Measurements from ENCODE around the gene STUB1. TPM values are rescaled to one million over a fixed set of nuclear protein-coding genes. Genes with fewer than 3 reads are reported as not detected.

The STUB1 gene
- total and polyA plus RNA-seq, 4 donors: 59.6 to 177 (median 140) TPM

- peaks cover 39% of the 10 kb centered on the region for H3K36me3 ChIP-seq (ENCODE audit: control insufficient read depth, insufficient read depth, low read length)
- 94% methylated on average over 8 of the region's 13 CpGs for WGBS (ENCODE audit: insufficient coverage)
- peaks cover 47% of the 10 kb centered on the region for H3K4me1 ChIP-seq (ENCODE audit: control insufficient read depth, insufficient read depth, low read length)
- no peak for DNase-seq (ENCODE audit: low read depth in 4 of 6, low spot score in 6 of 6)
- H3K4me3 ChIP-seq (ENCODE audit: low read depth, low read length): peak overlapping the region; percentile 42
- no peaks in the 10 kb centered on the region for H3K27me3 ChIP-seq (ENCODE audit: control insufficient read depth, insufficient read depth, low read length)
- H3K27ac ChIP-seq (ENCODE audit: low read depth, low read length): no peak overlapping the region
- H3K9me3 ChIP-seq (ENCODE audit: control insufficient read depth, insufficient read depth, low read length): no peaks in the 10 kb centered on the region
These were observed 37.2 kb upstream of the STUB1 start for GRCh38 chr16:643050-643368.

DNA sequence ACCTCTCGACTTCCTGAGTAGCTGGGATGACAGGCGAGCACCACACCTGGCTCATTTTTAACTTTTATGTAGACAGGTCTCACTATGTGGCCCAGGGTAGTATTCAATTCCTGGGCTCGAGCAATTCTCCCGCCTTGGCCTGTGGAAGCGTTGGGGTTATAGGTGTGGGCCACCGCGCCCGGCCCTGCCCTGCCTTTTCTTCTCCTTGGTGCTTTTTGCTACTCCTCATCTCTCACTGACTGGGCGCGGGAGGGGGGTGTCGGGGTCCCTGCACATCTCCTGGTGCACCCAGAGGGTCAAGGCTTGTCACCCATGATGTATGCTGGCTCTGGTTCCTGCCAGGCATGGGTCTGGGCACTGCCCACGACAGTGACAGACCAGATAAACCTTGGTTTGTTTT, 35.7 kb upstream of the STUB1 start:
- DNase-seq (ENCODE audit: low read depth in 4 of 6, low spot score in 6 of 6): no peak
- no peak overlapping the region for H3K4me3 ChIP-seq (ENCODE audit: low read depth, low read length)
- WGBS (ENCODE audit: insufficient coverage): 94% methylated on average over 12 of the region's 12 CpGs

GRCh38 chr16:645852-646678, 34.1 kb upstream of the STUB1 start:
- WGBS (ENCODE audit: insufficient coverage): 79% methylated on average over 30 of the region's 32 CpGs
- Histone ChIP-seq H3K4me3 (ENCODE audit: low read depth, low read length) (no peak overlapping the region), H3K9me3 (ENCODE audit: control insufficient read depth, insufficient read depth, low read length) (no peaks in the 10 kb centered on the region), H3K4me1 (ENCODE audit: control insufficient read depth, insufficient read depth, low read length) (peaks cover 56% of the 10 kb centered on the region), H3K27ac (ENCODE audit: low read depth, low read length) (no peak overlapping the region), H3K27me3 (ENCODE audit: control insufficient read depth, insufficient read depth, low read length) (no peaks in the 10 kb centered on the region), H3K36me3 (ENCODE audit: control insufficient read depth, insufficient read depth, low read length) (peaks cover 55% of the 10 kb centered on the region)
- DNase-seq (ENCODE audit: low read depth in 4 of 6, low spot score in 6 of 6): no peak

More for the DNA sequence above, 35.7 kb upstream of the STUB1 start:
- Histone ChIP-seq H3K27me3 (ENCODE audit: control insufficient read depth, insufficient read depth, low read length) (no peaks in the 10 kb centered on the region), H3K9me3 (ENCODE audit: control insufficient read depth, insufficient read depth, low read length) (no peaks in the 10 kb centered on the region), H3K4me1 (ENCODE audit: control insufficient read depth, insufficient read depth, low read length) (peaks cover 53% of the 10 kb centered on the region), H3K36me3 (ENCODE audit: control insufficient read depth, insufficient read depth, low read length) (peaks cover 43% of the 10 kb centered on the region), H3K27ac (ENCODE audit: low read depth, low read length) (no peak overlapping the region)

GRCh38 chr16:646679-647172, 33.5 kb upstream of the STUB1 start:
- no peak overlapping the region for H3K4me3 ChIP-seq (ENCODE audit: low read depth, low read length)
- no peak overlapping the region for H3K27ac ChIP-seq (ENCODE audit: low read depth, low read length)
- H3K36me3 ChIP-seq (ENCODE audit: control insufficient read depth, insufficient read depth, low read length): peaks cover 62% of the 10 kb centered on the region
- 91% methylated on average over 21 of the region's 22 CpGs for WGBS (ENCODE audit: insufficient coverage)
- H3K9me3 ChIP-seq (ENCODE audit: control insufficient read depth, insufficient read depth, low read length): no peaks in the 10 kb centered on the region
- no peaks in the 10 kb centered on the region for H3K27me3 ChIP-seq (ENCODE audit: control insufficient read depth, insufficient read depth, low read length)
- no peak for DNase-seq (ENCODE audit: low read depth in 4 of 6, low spot score in 6 of 6)
- H3K4me1 ChIP-seq (ENCODE audit: control insufficient read depth, insufficient read depth, low read length): peaks cover 51% of the 10 kb centered on the region

GRCh38 chr16:647173-647902, 32.9 kb upstream of the STUB1 start:
- Histone ChIP-seq H3K4me3 (ENCODE audit: low read depth, low read length) (no peak overlapping the region), H3K4me1 (ENCODE audit: control insufficient read depth, insufficient read depth, low read length) (peaks cover 51% of the 10 kb centered on the region)
- 90% methylated on average over 23 of the region's 25 CpGs for WGBS (ENCODE audit: insufficient coverage)

DNA sequence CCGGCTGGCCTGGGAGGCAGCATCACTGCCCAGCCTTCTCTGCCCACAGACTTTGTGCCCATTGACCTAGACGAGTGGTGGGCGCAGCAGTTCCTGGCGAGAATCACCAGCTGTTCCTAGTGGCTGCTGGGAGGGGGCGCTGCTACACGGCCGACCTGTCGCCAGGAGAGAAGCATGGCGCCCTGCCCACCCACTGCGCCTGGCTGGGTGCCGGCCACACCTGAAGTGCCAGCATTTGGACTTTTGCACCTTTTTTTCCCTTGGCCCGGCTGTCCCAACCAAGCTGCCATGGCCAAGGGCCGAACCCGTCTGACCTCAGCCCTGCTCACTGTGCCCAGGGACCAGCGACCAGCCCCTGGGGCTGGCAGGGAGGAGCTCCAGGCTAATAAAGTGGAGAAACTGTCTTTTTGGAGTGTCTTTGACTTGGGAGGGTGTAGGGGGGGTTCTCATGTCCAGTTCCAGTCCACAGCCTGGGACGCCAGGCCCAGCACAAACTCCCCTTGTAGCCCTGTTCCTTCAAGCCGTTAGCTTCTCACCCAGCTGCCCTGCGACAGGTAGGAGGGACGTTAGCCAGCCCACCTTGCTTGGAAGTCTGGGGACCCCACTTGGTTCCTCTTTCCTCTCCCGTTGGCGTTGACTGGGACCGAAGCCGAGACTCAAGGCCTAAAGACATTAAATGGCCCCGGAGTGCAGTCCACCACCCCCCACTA, 32.0 kb upstream of the STUB1 start:
- DNase-seq (ENCODE audit: low read depth in 4 of 6, low spot score in 6 of 6): peak in 1 of 6 donors; percentile 11

More at GRCh38 chr16:647173-647902, 32.9 kb upstream of the STUB1 start:
- no peak for DNase-seq (ENCODE audit: low read depth in 4 of 6, low spot score in 6 of 6)
- Histone ChIP-seq H3K27me3 (ENCODE audit: control insufficient read depth, insufficient read depth, low read length) (no peaks in the 10 kb centered on the region), H3K27ac (ENCODE audit: low read depth, low read length) (no peak overlapping the region), H3K9me3 (ENCODE audit: control insufficient read depth, insufficient read depth, low read length) (no peaks in the 10 kb centered on the region), H3K36me3 (ENCODE audit: control insufficient read depth, insufficient read depth, low read length) (peaks cover 68% of the 10 kb centered on the region)

DNA sequence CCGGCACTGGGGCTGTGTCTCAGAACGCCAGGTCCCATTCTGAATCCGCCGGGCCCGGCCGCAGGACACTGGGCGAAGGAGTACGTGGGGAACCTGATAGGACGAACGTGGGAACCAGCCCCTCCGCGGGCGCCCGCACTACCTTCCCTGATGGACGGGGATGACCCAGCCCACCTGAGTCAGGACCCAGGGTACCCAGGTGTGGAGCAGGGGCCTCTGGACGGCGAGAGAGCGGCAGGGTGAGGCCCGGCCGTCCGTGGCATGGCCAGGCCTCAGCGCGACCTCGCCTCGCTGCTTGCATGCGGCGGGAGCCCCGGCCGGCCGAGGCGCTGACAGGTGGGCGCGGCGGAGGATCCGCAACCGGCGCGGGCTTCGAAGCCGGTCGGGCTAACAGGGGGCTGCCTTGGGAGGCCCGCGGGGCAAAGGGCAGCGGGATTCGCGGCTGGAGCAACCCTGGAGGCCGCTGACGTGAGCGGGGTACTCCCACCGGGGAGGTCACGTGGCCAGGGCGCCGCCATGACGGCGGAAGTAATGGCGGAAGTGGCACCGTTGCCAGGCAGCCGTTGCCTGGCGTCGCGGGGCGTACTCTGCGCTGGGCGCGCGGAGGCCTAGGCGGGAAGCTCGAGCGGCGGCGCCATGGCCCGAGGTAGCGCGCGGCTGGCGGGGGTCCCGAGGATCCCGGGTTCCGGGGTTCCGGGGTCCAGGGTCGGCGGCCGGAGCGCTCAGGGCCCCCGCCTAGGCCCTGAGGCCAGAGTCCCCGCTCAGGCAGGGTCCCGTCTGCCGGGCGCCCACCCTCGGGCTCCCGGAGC, 31.2 kb upstream of the STUB1 start, which contains the start of gene WDR90:
WDR90 (plus strand) TSS at position 585 of the 809 bp plus-strand sequence; CDS start at position 637, 52 bp downstream.
- Histone ChIP-seq H3K4me1 (ENCODE audit: control insufficient read depth, insufficient read depth, low read length) (peaks cover 37% of the 10 kb centered on the region), H3K36me3 (ENCODE audit: control insufficient read depth, insufficient read depth, low read length) (peaks cover 81% of the 10 kb centered on the region), H3K27me3 (ENCODE audit: control insufficient read depth, insufficient read depth, low read length) (no peaks in the 10 kb centered on the region), H3K4me3 (ENCODE audit: low read depth, low read length) (peak within 1 kb of the TSS; percentile 66), H3K9me3 (ENCODE audit: control insufficient read depth, insufficient read depth, low read length) (no peaks in the 10 kb centered on the region), H3K27ac (ENCODE audit: low read depth, low read length) (peak within 1 kb of the TSS; percentile 75)
- under 1% methylated on average over 90 of the region's 91 CpGs for WGBS (ENCODE audit: insufficient coverage)
- peak; percentile 63 to 97 (median 85) for DNase-seq (ENCODE audit: low read depth in 4 of 6, low spot score in 6 of 6)

More for the DNA sequence above, 32.0 kb upstream of the STUB1 start:
- H3K27ac ChIP-seq (ENCODE audit: low read depth, low read length): peak overlapping the region; percentile 75
- no peaks in the 10 kb centered on the region for H3K27me3 ChIP-seq (ENCODE audit: control insufficient read depth, insufficient read depth, low read length)
- H3K36me3 ChIP-seq (ENCODE audit: control insufficient read depth, insufficient read depth, low read length): peaks cover 77% of the 10 kb centered on the region
- H3K9me3 ChIP-seq (ENCODE audit: control insufficient read depth, insufficient read depth, low read length): no peaks in the 10 kb centered on the region
- 39% methylated on average over 22 of the region's 24 CpGs for WGBS (ENCODE audit: insufficient coverage)
- peak overlapping the region; percentile 66 for H3K4me3 ChIP-seq (ENCODE audit: low read depth, low read length)
- peaks cover 42% of the 10 kb centered on the region for H3K4me1 ChIP-seq (ENCODE audit: control insufficient read depth, insufficient read depth, low read length)

- Histone ChIP-seq H3K27me3 (ENCODE audit: control insufficient read depth, insufficient read depth, low read length) (no peaks in the 10 kb centered on the region), H3K4me3 (ENCODE audit: low read depth, low read length) (peak overlapping the region; percentile 66), H3K9me3 (ENCODE audit: control insufficient read depth, insufficient read depth, low read length) (no peaks in the 10 kb centered on the region), H3K27ac (ENCODE audit: low read depth, low read length) (no peak overlapping the region), H3K36me3 (ENCODE audit: control insufficient read depth, insufficient read depth, low read length) (peaks cover 82% of the 10 kb centered on the region), H3K4me1 (ENCODE audit: control insufficient read depth, insufficient read depth, low read length) (peaks cover 37% of the 10 kb centered on the region)
- WGBS (ENCODE audit: insufficient coverage): 2% methylated on average over 44 of the region's 44 CpGs
- DNase-seq (ENCODE audit: low read depth in 4 of 6, low spot score in 6 of 6): no peak
These were observed 30.6 kb upstream of the STUB1 start for GRCh38 chr16:649631-650030.

DNA sequence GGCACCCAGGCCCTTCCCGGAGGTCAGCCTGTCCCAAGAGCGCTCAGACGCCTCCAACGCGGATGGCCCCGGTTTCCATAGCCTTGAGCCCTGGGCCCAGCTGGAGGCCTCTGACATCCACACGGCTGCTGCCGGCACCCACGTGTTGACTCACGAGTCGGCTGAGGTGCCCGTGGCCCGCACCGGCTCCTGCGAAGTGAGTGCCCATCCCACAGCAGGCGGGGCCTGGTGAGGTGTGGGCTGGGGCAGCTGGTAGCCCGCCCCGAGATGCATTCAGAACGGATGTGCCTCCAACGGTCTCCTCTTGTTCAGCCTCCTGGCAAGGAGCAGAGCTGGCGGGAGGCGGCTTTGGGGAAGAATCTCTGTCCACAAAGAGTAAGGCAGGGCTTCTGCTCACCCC, 28.4 kb upstream of the STUB1 start:
- 93% methylated on average over 22 of the region's 22 CpGs for WGBS (ENCODE audit: insufficient coverage)
- peaks cover 85% of the 10 kb centered on the region for H3K36me3 ChIP-seq (ENCODE audit: control insufficient read depth, insufficient read depth, low read length)
- H3K4me3 ChIP-seq (ENCODE audit: low read depth, low read length): no peak overlapping the region
- H3K27me3 ChIP-seq (ENCODE audit: control insufficient read depth, insufficient read depth, low read length): no peaks in the 10 kb centered on the region
- H3K27ac ChIP-seq (ENCODE audit: low read depth, low read length): no peak overlapping the region
- peaks cover 30% of the 10 kb centered on the region for H3K4me1 ChIP-seq (ENCODE audit: control insufficient read depth, insufficient read depth, low read length)
- no peak for DNase-seq (ENCODE audit: low read depth in 4 of 6, low spot score in 6 of 6)
- no peaks in the 10 kb centered on the region for H3K9me3 ChIP-seq (ENCODE audit: control insufficient read depth, insufficient read depth, low read length)

Measured in spinal cord (tissue), 10 donors.